WTC11 (cell line): ENCODE data around the gene VWF. TPM values are rescaled to one million over a fixed set of nuclear protein-coding genes. Genes with fewer than 3 reads are reported as not detected.

Source experiments
- ATAC-seq: fragments of 200-7000 bp; cut with Tn5 transposase; 2 replicates; pipeline ENCODE4 v1.10.0; 2021; ENCODE audit warnings: mild to moderate bottlenecking, moderate library complexity
- CTCF ChIA-PET: fragments of 300-600 bp; sonication (Branson Sonifier 250); formaldehyde crosslinking; loops from one replicate; lab custom pipeline; 2021; ENCODE audit warnings: antibody characterized with exemption; lab: Charles Lee
- POLR2A ChIA-PET: fragments of 350-600 bp; sonication (Branson Sonifier 250); formaldehyde crosslinking; loops from one replicate; lab custom pipeline; 2021; ENCODE audit warnings: antibody characterized with exemption; lab: Charles Lee
- DNase-seq: peaks from one replicate; pipeline ENCODE4 v3.0.0; 2021; ENCODE audit warnings: low spot score
- H3K27ac Mint-ChIP-seq: 2 replicates; pipeline ENCODE4 v1.8.0; 2021; ENCODE audit warnings: mixed read lengths
- H3K27me3 Mint-ChIP-seq: 2 replicates; pipeline ENCODE4 v1.8.0; 2021; ENCODE audit warnings: low read depth, mild to moderate bottlenecking, moderate library complexity, mixed read lengths
- H3K36me3 Mint-ChIP-seq: 2 replicates; pipeline ENCODE4 v1.8.0; 2021; ENCODE audit warnings: mixed read lengths
- H3K4me1 Mint-ChIP-seq: 2 replicates; pipeline ENCODE4 v1.8.0; 2022; ENCODE audit warnings: mixed read lengths
- H3K4me3 Mint-ChIP-seq: 2 replicates; pipeline ENCODE4 v1.8.0; 2021; ENCODE audit warnings: mild to moderate bottlenecking, moderate library complexity, mixed read lengths
- H3K9me3 Mint-ChIP-seq: 2 replicates; pipeline ENCODE4 v1.8.0; 2021; ENCODE audit warnings: mixed read lengths
- ATF1 ChIP-seq: sonication (generic); formaldehyde crosslinking; IDR thresholded peaks from 2 replicates; pipeline ENCODE4 v1.8.1; 2023; ENCODE audit warnings: mild to moderate bottlenecking, moderate library complexity, missing genetic modification reagents
- CREM ChIP-seq: sonication (generic); formaldehyde crosslinking; IDR thresholded peaks from 2 replicates; pipeline ENCODE4 v1.8.1; 2022; ENCODE audit warnings: mild to moderate bottlenecking, missing genetic modification reagents, moderate library complexity
- ELF4 ChIP-seq: sonication (generic); formaldehyde crosslinking; IDR thresholded peaks from 2 replicates; pipeline ENCODE4 v1.8.1; 2022; ENCODE audit warnings: low read depth, mild to moderate bottlenecking, moderate library complexity, missing genetic modification reagents
- ETV6 ChIP-seq: sonication (generic); formaldehyde crosslinking; IDR thresholded peaks from 2 replicates; pipeline ENCODE4 v1.8.1; 2022; ENCODE audit warnings: mild to moderate bottlenecking, missing genetic modification reagents
- NFYB ChIP-seq: sonication (generic); formaldehyde crosslinking; conservative IDR thresholded peaks from 2 replicates; pipeline ENCODE4 v1.8.0; 2022; ENCODE audit warnings: low read depth, missing genetic modification reagents
- OVOL2 ChIP-seq: fragments of 250-450 bp; sonication (Bioruptor Pico); IDR thresholded peaks from 2 replicates; pipeline ENCODE4 v1.9.0; 2021; ENCODE audit warnings: mild to moderate bottlenecking, borderline replicate concordance
- RELA ChIP-seq: sonication (generic); formaldehyde crosslinking; IDR thresholded peaks from 2 replicates; pipeline ENCODE4 v1.8.1; 2022; ENCODE audit warnings: missing genetic modification reagents, mild to moderate bottlenecking, borderline replicate concordance
- RORB ChIP-seq: fragments of 250-450 bp; sonication (Bioruptor Pico); IDR thresholded peaks from 2 replicates; pipeline ENCODE4 v1.9.0; 2021; ENCODE audit warnings: mild to moderate bottlenecking
- SP1 ChIP-seq: sonication (generic); formaldehyde crosslinking; conservative IDR thresholded peaks from 2 replicates; pipeline ENCODE4 v1.8.1; 2022; ENCODE audit warnings: missing genetic modification reagents
- TCF7 ChIP-seq: sonication (generic); formaldehyde crosslinking; IDR thresholded peaks from 2 replicates; pipeline ENCODE4 v1.8.0; 2022; ENCODE audit warnings: mild to moderate bottlenecking, low read depth, missing genetic modification reagents, moderate library complexity
- ZNF423 ChIP-seq: fragments of 250-450 bp; sonication (Bioruptor Pico); IDR thresholded peaks from 2 replicates; pipeline ENCODE4 v2.1.2; 2022; ENCODE audit warnings: mild to moderate bottlenecking, moderate library complexity
- ZNF671 ChIP-seq: fragments of 250-450 bp; sonication (Bioruptor Pico); IDR thresholded peaks from 2 replicates; pipeline ENCODE4 v1.8.0; 2021; ENCODE audit warnings: mild to moderate bottlenecking
- total RNA-seq: library from RNA; stranded (reverse); gene quantifications from 3 replicates; pipeline ENCODE4 v1.2.3, GENCODE V29; 2021
- TF ChIP-seq, protein P1 (sequence below): sonication (generic); formaldehyde crosslinking; IDR thresholded peaks from 2 replicates; pipeline ENCODE4 v1.8.0; 2023; ENCODE audit warnings: missing genetic modification reagents
- TF ChIP-seq, protein P2 (sequence below): fragments of 250-450 bp; sonication (Bioruptor Pico); conservative IDR thresholded peaks from 2 replicates; pipeline ENCODE4 v1.9.0; 2021; ENCODE audit warnings: mild to moderate bottlenecking
- TF ChIP-seq, protein P3 (sequence below): fragments of 250-450 bp; sonication (Bioruptor Pico); IDR thresholded peaks from 2 replicates; pipeline ENCODE4 v1.9.0; 2021; ENCODE audit warnings: mild to moderate bottlenecking
- TF ChIP-seq, protein P4 (sequence below): sonication (generic); formaldehyde crosslinking; IDR thresholded peaks from 2 replicates; pipeline ENCODE4 v1.8.1; 2023; ENCODE audit warnings: mild to moderate bottlenecking, missing genetic modification reagents
- TF ChIP-seq, protein P5 (sequence below): fragments of 250-450 bp; sonication (Bioruptor Pico); IDR thresholded peaks from 2 replicates; pipeline ENCODE4 v1.9.0; 2021; ENCODE audit warnings: mild to moderate bottlenecking
- TF ChIP-seq, protein P6 (sequence below): sonication (generic); formaldehyde crosslinking; IDR thresholded peaks from 2 replicates; pipeline ENCODE4 v1.8.0; 2022; ENCODE audit warnings: mild to moderate bottlenecking, missing genetic modification reagents
- TF ChIP-seq, protein P7 (sequence below): sonication (generic); formaldehyde crosslinking; IDR thresholded peaks from 2 replicates; pipeline ENCODE4 v1.8.1; 2022; ENCODE audit warnings: mild to moderate bottlenecking, moderate library complexity, missing genetic modification reagents

Gene VWF
- total RNA-seq, 1 experiment from 2014 or later: 0.48 TPM

DNA sequence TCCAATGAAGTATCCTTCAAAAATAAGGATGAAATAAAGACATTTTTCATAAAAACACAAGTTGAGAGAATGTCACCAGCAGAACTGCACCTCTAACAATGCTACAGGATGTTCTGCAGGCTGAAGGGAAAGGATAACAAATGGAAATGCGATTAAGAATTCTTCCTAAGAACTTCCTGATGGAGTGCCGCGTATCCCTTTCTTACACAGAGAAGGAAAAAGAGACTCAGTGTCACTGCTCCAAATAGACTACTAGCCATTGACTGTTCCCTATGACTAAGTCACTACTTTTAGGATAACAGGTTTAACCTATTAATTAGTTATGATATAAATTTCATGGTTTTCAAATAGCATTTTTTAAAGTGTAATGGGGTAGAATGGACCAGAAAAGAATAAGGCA, 182.6 kb downstream of the VWF start:
- Mint-ChIP-seq H3K4me1 (peaks cover 24% of the 10 kb centered on the region), H3K27me3 (peaks cover 30% of the 10 kb centered on the region), H3K36me3 (no peaks in the 10 kb centered on the region; the same call in 1 of the 2 replicates), H3K27ac (no peak overlapping the region), H3K9me3 (peaks cover 11% of the 10 kb centered on the region), H3K4me3 (no peak overlapping the region)
- TF ChIP-seq NFYB (CRISPR knock-in tag) (no peak), OVOL2 (CRISPR knock-in tag) (no peak), SP1 (no peak), ZNF423 (CRISPR knock-in tag) (no peak), ELF4 (CRISPR knock-in tag) (no peak), CREM (CRISPR knock-in tag) (no peak), TCF7 (no peak), ZNF671 (CRISPR knock-in tag) (no peak), ETV6 (CRISPR knock-in tag) (no peak), ATF1 (no peak), RORB (CRISPR knock-in tag) (no peak), RELA (CRISPR knock-in tag) (no peak)
- TF ChIP-seq, protein P1, sequence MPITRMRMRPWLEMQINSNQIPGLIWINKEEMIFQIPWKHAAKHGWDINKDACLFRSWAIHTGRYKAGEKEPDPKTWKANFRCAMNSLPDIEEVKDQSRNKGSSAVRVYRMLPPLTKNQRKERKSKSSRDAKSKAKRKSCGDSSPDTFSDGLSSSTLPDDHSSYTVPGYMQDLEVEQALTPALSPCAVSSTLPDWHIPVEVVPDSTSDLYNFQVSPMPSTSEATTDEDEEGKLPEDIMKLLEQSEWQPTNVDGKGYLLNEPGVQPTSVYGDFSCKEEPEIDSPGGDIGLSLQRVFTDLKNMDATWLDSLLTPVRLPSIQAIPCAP: no peak
- TF ChIP-seq, protein P2, sequence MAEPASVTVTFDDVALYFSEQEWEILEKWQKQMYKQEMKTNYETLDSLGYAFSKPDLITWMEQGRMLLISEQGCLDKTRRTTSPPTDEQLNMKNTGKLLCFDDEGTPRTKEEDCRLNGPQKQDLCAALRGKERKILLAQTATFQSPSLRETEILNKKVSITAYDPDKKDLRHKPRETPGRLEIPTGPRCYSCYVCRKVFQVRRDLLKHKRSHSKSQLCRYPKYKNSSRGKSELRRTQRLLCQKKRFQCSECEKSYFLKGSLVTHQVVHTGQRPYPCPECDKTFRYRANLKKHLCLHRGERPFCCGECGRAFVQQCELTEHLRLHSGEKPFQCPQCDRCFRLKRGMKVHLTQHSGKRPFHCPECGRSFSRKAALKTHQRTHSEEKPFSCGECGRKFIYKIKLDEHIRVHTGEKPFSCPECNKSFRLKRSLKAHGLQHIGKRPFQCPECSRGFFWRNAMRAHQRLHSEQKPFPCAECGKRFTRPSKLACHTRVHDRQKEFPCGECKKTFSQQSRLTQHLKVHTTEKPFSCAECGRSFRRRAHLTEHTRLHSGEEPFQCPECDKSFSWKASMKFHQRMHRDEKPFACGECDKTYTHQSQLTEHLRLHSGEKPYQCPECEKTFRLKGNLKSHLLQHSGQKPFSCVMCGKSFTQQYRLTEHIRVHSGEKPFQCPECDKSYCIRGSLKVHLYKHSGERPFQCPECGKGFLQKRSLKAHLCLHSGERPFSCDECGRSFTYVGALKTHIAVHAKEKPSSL (CRISPR knock-in tag): no peak
- TF ChIP-seq, protein P3, sequence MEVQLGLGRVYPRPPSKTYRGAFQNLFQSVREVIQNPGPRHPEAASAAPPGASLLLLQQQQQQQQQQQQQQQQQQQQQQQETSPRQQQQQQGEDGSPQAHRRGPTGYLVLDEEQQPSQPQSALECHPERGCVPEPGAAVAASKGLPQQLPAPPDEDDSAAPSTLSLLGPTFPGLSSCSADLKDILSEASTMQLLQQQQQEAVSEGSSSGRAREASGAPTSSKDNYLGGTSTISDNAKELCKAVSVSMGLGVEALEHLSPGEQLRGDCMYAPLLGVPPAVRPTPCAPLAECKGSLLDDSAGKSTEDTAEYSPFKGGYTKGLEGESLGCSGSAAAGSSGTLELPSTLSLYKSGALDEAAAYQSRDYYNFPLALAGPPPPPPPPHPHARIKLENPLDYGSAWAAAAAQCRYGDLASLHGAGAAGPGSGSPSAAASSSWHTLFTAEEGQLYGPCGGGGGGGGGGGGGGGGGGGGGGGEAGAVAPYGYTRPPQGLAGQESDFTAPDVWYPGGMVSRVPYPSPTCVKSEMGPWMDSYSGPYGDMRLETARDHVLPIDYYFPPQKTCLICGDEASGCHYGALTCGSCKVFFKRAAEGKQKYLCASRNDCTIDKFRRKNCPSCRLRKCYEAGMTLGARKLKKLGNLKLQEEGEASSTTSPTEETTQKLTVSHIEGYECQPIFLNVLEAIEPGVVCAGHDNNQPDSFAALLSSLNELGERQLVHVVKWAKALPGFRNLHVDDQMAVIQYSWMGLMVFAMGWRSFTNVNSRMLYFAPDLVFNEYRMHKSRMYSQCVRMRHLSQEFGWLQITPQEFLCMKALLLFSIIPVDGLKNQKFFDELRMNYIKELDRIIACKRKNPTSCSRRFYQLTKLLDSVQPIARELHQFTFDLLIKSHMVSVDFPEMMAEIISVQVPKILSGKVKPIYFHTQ (CRISPR knock-in tag): no peak
- TF ChIP-seq, protein P4, sequence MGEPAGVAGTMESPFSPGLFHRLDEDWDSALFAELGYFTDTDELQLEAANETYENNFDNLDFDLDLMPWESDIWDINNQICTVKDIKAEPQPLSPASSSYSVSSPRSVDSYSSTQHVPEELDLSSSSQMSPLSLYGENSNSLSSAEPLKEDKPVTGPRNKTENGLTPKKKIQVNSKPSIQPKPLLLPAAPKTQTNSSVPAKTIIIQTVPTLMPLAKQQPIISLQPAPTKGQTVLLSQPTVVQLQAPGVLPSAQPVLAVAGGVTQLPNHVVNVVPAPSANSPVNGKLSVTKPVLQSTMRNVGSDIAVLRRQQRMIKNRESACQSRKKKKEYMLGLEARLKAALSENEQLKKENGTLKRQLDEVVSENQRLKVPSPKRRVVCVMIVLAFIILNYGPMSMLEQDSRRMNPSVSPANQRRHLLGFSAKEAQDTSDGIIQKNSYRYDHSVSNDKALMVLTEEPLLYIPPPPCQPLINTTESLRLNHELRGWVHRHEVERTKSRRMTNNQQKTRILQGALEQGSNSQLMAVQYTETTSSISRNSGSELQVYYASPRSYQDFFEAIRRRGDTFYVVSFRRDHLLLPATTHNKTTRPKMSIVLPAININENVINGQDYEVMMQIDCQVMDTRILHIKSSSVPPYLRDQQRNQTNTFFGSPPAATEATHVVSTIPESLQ (CRISPR knock-in tag): no peak
- TF ChIP-seq, protein P5, sequence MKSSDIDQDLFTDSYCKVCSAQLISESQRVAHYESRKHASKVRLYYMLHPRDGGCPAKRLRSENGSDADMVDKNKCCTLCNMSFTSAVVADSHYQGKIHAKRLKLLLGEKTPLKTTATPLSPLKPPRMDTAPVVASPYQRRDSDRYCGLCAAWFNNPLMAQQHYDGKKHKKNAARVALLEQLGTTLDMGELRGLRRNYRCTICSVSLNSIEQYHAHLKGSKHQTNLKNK (CRISPR knock-in tag): no peak
- TF ChIP-seq, protein P6, sequence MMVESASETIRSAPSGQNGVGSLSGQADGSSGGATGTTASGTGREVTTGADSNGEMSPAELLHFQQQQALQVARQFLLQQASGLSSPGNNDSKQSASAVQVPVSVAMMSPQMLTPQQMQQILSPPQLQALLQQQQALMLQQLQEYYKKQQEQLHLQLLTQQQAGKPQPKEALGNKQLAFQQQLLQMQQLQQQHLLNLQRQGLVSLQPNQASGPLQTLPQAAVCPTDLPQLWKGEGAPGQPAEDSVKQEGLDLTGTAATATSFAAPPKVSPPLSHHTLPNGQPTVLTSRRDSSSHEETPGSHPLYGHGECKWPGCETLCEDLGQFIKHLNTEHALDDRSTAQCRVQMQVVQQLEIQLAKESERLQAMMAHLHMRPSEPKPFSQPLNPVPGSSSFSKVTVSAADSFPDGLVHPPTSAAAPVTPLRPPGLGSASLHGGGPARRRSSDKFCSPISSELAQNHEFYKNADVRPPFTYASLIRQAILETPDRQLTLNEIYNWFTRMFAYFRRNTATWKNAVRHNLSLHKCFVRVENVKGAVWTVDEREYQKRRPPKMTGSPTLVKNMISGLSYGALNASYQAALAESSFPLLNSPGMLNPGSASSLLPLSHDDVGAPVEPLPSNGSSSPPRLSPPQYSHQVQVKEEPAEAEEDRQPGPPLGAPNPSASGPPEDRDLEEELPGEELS (CRISPR knock-in tag): no peak
- TF ChIP-seq, protein P7, sequence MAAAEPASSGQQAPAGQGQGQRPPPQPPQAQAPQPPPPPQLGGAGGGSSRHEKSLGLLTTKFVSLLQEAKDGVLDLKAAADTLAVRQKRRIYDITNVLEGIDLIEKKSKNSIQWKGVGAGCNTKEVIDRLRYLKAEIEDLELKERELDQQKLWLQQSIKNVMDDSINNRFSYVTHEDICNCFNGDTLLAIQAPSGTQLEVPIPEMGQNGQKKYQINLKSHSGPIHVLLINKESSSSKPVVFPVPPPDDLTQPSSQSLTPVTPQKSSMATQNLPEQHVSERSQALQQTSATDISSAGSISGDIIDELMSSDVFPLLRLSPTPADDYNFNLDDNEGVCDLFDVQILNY (CRISPR knock-in tag): no peak
- ChIA-PET CTCF (interaction anchor here (0.5 to 1.1 kb wide), 2 partner anchors 96 to 615 kb away, joined by 3 to 4 read pairs; no protein-coding TSS in a partner anchor), POLR2A (no interaction called here)
- ATAC-seq (no peak), DNase-seq (no peak)
